GM19324 (cell line): ENCODE results near the gene BRD7.

Experiments used
- ATAC-seq: cut with Tn5 transposase; IDR thresholded peaks from one replicate; pipeline ENCODE4 v1.9.1; 2021; ENCODE audit warnings: mild to moderate bottlenecking, moderate library complexity; ENCODE audit not compliant: unreplicated experiment, low FRiP score

BRD7 gene

DNA sequence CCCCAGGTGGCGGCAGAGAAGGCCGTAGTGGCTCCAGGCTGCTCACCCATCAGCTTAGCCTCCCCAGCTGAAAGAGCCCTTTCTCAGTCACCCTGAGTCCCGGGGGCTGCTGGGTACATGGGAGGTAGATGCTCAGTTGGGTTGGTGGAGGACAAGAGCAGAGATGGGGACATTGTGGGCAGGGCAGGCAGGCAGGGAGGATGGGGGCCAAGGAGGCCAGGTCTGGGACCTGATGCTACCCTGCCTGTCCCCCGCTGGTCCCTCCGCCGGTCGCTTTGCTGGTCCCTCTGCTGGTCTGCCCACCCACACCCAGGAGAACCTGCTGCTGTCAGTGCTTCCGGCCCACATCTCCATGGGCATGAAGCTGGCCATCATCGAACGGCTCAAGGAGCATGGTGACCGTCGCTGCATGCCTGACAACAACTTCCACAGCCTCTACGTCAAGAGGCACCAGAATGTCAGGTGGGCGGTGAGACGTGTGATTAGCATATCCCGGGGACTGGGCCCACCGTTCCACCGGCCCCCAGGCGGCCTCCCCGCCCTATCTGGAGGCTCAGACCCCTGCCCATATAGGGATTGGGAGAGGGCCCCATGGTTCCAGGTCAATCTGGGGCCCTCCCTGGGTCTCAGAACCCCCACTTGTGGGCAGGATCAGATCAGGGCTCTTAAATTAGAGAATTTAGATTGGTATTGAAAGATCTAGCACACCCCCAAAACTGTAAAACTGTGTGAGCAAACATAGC lies 75.6 kb downstream of the BRD7 start:
- ATAC-seq: no peak

DNA sequence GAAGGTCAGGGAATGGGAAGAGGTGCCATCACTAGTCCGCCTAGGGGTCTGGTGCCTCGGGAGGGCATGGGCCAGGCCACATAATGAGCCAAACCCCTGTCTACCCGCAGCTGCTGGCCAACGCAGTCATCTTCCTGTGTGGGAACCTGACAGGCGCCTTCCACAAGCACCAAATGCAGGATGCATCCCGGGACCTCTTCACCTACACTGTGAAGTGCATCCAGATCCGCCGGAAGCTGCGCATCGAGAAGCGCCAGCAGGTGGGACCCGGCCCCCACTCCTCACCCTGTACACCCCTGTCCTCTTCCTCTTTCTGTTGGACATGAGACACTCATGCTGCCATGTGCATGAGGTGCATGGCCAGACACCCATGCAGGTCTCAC lies 76.2 kb downstream of the BRD7 start:
- ATAC-seq: no peak

DNA sequence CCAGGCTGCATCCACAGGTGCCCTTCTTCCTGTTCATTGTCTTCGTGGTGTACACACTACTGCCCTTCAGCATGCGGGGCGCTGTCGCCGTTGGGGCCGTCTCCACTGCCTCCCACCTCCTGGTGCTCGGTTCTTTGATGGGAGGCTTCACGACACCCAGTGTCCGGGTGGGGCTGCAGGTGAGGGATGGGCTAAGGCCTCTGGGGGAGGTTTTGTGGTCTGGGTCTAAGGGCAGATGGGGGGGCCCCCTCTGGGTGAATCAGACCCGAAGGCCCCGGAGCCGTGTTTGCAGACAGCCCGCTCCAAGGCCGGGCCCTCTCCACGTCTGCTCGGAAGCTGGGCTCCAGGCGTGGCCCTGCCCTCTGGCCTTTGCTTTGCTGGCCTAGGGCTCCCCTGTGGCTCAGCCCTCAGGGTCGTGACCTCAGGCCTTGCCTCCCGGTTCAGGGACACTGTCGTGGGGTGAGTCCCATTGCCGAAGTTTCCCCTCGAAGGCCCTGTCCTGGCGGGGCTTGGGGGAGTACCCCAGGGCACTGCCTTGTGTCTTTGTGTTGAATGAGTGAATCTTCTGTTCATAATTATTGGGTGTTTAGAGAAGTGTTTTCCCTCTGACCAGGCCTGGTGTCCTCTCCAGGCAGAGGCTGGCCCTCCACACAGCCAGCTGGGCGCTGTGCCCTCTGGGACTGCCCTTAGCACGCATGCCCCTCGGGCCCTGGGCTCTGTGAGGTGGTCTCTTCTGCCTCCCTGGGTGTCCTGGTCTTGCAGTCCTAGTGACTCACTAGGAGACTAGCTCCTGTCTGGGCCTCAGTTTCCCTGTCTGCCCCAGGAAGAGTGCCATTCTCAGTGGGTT lies 76.8 kb downstream of the BRD7 start:
- ATAC-seq: no peak

DNA sequence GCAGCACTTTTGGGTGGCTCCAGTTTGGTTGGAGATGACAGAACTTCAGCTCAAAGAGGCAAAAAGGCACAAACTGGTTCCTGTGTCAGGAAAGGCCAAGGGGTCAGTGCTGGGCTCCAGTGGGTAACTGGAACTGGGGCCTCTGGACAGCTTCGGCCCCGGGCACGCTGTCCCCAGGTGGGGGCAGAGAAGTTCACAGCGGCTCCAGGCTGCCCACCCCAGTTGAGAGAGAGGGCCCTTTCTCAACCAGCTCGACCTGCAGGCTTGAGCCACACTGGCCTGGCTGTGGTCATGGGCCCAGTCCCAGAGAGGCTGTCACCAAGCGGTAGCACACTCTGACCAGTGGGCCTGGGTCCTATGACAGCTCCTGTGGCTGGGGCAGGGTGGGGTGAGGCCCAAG lies 77.9 kb downstream of the BRD7 start:
- ATAC-seq: no peak

DNA sequence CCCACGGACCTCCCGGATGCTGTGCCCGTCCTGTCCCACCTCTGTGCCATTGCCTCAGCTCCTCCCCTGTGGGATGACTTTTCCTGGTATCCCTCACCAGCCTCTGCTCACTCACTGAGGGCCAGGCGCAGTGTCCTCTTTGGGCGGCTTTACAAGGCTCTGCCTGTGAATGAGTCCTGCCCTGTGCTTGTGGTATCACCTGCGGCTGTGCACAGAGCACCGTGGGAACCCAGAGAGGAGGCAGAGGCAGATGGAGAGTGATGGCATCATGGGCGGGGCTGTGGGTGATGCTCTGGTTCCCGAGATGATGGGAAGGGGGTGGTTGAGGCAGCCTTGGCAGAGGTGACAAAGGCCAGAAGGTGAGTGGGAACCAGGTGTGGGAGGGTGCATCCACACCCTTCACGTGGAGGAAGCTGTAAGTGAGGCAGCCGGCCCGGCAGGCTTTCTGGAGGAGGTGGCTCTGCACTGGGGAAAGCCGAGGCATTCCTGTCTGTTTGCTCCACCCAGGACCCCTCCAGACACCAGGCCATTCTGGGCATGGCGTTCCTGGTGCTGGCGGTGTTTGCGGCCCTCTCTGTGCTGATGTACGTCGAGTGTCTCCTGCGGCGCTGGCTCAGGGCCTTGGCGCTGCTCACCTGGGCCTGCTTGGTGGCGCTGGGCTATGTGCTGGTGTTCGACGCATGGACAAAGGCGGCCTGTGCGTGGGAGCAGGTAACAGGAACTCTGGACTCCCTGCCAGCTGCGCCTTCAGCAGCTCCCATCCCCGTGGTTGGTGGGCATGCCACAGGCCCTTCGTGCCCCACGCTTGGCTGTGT lies 78.6 kb downstream of the BRD7 start:
- ATAC-seq: no peak

DNA sequence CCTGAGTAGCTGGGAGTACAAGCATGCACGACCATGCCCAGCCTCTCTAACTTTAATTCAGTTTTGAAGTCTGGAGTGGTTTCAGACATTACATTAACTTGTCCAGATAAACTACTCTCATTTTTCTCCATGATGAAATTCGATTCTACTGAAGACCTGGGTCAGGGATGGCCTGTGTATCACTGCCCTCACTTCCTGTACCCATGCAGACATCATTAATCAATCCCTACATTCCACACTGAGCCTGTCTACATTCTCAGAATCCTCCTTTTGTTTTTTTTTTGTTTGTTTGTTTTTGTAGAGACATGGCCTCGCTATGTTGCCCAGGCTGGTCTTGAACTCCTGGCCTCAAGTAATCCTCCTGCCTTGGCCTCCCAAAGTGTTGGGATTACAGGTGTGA lies 79.9 kb downstream of the BRD7 start:
- ATAC-seq: no peak

DNA sequence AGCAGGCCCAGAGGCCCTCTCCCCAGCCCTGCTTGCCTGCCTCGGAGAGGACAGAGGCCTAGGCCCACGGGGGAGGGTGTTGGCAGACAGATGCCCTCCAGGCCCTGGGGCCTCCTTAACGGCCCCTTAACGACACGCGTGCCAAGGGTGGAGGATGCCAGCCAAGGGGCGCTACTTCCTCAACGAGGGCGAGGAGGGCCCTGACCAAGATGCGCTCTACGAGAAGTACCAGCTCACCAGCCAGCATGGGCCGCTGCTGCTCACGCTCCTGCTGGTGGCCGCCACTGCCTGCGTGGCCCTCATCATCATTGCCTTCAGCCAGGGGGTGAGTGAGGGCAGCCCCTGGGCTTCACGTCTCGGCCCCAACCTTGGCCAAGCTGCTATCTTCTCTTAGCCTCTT lies 80.8 kb downstream of the BRD7 start:
- no peak for ATAC-seq

DNA sequence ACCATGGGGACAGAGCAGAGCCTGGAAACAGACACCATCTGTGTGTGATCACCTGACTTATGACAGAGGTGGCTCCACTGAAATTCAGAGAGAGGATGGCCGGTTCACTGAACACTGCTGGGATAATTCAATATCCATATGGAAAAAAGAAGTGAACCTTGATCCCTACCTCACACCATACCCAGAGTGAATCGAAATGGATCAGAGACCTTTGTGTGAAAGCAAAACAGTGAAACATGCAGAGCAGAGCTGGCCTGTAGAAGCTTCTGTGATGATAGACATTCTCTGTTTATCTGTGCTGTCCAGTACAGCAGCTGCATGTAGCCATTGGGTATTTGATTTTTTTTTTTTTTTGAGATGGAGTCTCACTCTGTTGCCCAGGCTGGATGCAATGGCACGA lies 82.1 kb downstream of the BRD7 start:
- no peak for ATAC-seq

DNA sequence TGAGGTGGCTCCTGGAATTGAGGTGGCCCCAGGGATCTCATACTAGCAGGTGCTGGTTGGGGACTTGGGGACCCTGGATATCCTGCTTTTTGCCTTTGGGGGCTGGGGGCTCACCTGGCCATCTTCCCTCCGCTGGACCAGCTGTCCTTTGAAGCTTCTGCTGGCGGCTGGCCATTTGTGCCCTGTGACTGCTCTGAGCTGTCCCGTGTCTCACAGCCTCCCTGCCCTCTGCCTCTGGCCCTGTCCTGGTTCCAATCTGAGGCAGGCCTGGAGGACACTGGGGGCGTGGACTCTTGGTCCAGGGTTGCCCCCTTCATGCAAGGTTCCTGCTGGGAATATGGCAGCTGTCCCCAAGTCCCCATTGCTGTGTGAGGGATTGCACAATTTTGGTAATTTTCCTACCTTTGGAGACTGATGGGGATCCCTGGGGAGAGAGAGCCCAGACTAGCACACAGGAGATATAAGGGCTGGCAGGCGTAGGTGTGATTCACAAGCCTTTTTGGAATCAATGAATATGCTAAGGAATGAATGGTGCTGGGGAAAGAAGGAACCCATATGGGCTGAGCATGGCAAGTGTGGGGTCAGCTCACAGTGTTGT lies 83.3 kb downstream of the BRD7 start:
- ATAC-seq: no peak

DNA sequence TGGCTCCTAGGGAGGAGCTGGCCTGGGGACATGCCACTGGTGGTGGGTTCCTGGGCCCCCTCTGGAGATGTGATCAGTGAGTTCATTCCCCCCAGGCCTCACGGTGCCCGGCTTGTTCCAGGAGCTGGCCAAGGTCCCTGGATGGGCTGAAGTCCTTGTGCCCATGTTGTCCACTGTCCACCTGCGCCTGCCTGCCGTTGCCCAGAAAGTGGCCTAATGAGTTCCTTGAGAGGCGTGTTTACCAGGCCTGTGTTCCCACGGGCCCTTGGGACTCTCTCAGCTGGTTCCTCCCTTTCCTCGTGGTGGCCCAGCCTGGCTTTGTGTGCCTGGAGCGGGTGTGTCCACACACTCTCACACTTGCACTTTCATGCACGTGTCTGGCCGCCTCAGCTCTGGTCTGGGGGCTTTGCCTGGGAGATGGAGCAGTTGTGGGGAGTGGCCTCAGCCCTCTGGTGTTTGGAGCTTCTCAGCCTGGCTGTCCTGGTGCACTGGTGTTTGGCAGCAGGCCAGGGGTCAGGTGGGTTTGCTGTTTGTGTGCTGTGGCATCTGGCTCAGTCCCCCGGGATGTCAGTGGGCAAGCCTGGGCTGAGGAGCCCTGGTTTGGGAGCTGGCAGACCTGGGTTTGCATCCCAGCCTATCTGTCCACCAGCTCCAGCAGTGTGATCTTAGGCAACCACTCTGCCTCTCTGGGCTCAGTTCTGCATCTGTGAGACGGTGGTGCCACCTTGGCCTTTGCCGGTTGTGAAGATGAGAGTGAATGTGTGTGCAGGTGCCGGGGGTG lies 84.5 kb downstream of the BRD7 start:
- no peak for ATAC-seq

DNA sequence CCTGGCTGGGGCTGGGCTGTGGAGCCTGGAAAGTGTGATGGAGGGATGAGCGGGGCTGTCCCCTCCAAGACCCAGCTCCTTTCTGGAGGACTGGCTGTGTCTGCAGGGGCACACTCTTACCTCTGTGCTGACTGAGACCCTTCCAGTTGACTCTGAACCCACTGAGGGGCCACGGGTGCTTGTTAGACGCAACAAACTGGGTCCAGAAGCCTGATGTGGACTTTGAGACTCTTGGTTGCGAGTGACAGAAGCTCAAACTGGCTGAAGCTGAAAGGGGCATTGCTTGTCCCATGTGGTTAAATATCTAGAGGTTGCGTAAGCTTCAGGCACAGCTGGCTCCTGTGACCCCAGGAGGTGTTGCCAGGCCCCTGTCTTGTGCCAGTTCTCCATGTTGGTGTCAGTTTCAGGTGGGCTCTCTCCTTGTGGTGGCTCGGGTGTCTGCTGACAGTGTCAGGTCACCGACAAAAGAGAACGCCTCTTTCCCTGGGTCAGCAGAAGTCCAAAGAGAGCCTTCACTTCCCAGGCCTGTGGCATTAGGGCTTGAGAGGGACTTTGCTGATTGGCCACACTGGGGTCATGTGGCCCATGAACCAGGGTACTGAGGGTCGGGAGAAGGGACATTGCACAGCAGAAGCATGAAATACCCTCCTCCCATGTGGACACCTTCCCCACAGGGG lies 85.7 kb downstream of the BRD7 start:
- ATAC-seq: no peak

DNA sequence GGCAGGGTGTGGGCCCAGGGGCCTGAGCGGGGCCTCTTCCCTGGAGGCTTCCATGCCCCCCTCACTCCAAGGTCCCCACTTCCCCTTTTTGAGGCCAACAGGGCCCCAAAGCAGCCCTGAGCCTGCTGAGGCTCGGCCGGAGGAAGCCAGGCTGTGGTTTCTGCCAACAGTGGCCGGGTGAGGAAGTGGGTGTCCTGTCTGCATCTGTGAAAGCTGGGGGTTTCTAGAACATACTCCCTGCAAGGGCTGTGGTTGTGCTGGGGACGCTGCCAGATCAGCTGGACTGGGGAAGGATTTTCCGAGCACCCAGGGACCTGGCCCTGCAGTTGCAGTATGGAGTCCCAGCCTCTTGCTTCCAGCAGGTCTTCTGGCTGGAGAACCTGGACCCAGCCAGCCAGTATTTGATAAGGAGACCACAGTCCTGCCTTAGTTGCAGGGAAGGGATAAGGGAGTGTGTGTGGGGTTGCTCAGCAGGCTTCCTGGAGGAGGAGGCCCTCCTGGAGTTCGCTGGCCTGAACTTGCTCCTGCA lies 86.7 kb downstream of the BRD7 start:
- ATAC-seq: peak; percentile 85

DNA sequence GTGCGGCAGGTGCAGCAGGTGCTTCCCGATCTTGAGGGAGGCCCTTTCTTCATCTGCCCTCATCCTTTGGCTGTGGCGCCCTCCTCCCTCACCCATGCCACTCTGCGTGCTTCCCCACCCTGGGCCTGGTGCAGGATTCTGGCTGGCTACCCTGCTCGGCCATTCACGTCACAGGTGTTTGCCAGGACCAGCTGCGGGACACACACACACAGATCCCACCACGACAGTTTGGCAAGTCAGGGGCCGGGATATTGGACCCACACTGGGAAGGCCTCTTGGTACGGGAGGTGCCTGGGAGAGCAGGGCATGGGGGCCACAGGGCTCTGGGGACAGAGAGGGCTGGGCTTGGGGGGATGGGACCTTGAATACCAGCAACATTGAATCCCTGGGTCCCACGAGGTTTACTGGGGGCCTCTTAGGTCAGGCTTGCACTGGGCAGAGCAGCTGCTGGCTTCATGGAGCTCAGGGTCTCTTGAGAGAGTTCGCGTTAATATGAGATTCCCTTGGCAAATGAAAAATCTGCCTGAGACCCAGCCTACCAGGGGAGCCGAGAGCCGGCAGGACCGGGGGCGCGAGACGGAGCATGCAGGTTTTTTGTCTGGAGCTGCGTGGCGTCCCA lies 87.3 kb downstream of the BRD7 start:
- ATAC-seq: no peak

DNA sequence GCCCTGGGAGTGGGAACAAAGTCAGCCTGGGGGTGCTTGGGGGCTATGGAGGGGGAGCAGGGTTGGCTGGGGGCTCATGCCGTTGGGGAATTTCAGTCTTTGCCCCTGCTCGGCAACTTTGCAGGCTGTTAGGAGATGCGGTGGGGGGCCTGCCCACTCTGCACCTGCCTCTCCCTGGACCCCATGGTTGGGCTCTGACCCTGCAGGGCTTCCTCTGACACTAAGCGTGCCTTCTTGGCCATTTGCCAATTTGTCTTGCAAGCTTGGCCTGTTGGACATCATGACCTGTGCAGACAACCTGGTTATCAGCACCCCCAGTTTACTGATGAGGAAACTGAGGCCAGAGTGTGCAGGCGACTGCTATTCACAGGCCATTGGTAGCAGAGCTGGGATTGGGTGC lies 87.9 kb downstream of the BRD7 start:
- ATAC-seq: no peak

DNA sequence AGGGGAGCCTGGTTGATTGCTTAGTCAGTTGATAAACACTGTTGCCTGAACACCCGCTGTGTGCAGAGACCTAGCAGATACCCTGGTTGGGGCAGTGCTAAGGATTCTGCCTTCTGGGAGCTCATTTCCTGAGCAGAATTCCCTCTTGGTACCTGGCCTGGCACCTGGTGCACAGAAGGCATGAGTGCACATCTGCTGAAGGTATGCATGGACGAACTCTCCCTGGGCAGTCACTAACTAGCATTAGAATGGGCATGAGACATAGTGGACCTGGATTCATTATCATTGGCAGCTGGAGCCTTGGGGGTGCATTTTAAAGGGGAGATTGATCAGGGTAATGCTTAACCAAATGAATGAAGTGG lies 89.3 kb downstream of the BRD7 start:
- ATAC-seq: no peak

DNA sequence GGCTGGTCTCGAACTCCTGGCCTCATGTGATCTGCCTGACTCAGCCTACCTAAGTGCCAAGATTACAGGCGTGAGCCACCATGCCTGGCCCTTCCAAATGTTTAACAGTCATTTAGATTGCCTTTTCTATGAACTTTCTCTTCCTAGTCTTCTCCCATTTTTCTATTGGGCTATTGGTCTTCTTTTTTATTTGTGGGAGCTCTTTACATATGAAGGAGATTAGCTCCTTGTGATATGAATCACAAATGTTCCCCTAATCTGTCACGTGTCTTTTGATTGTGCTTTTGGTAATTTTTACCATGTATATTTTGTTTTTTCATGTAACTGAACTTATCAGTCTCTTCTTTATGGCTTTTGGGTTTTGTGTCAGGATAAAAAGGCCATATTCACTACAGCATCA lies 90.5 kb downstream of the BRD7 start:
- ATAC-seq: no peak

DNA sequence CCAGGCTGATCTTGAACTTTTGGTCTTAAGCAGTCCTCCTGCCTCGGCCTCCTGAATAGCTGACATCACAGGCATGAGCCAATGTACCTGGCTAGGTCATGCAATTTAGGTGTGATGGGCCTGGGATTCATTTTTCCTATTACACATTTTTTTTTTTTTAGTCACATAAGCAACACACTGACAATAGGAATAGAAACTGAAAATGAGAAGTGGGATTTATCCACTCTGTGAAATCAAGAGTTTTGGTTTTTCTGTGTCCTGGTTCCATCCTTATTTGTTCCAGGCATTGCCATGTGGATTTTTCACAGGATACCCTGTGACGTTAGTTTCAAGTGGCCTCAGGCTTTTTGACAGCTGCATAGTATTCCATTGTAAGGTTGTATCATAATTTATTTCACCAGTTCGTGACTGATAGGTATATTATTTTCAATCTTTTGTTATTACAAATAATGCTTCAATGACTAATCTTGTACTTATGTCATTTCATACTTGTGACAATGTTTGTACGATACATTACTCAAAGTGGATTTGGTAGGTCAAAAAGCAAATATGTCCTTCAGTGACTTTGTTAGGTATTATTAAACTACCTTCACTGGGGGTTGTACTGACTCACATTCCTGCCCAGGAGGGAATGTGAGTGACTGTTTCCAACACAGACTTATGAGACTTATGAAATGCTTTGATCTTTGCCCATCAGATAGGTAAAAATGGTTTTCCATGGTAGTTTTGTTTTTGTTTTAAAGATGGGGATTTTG lies 91.8 kb downstream of the BRD7 start:
- ATAC-seq: no peak

DNA sequence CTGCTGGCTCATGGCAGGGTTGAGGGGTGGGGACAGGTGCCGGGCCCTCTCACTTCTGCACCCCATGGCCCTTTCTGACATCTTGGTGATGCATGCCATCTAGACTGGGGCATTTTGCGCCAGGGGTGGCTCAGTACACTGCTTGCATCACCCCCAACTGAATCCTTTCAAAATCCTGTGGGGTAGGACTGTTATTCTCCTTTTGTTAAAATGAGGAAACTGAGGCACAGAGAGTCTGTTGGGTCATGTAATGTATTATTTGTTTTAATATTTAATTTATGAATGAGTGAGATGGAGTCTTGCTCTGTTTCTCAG lies 92.5 kb downstream of the BRD7 start:
- no peak for ATAC-seq
